SIG-M5 treated with dmso at 0.1 percent for 504 hours (cell line): ENCODE results near the gene RPL13.
"Not testable (repeated sequence)": the region's sequence is repeated elsewhere in the genome, so short reads cannot be mapped to it uniquely, and the experiment has no call there.

Experiments
- DNase-seq: peaks from one replicate; lab custom pipeline; 2025; ENCODE audit not compliant: unreplicated experiment; lab: John Stamatoyannopoulos, UW

RPL13 gene

GRCh38 chr16:89576153-89577054 lies 15.9 kb downstream of the RPL13 start:
- DNase-seq: no peak

- DNase-seq: no peak
Measured at GRCh38 chr16:89577055-89577759, 16.7 kb downstream of the RPL13 start.

GRCh38 chr16:89579351-89579750 lies 18.9 kb downstream of the RPL13 start:
- DNase-seq: no peak

GRCh38 chr16:89581045-89581695 lies 20.7 kb downstream of the RPL13 start:
- DNase-seq: no peak

- DNase-seq: peak; percentile 45
Measured at GRCh38 chr16:89581861-89582563, 21.5 kb downstream of the RPL13 start.

- DNase-seq: no peak
Measured at GRCh38 chr16:89582614-89583196, 22.2 kb downstream of the RPL13 start.

- no peak for DNase-seq
Measured at GRCh38 chr16:89583197-89583894, 22.9 kb downstream of the RPL13 start.

- DNase-seq: no peak
Measured at GRCh38 chr16:89583895-89584644, 23.6 kb downstream of the RPL13 start.

GRCh38 chr16:89584768-89585549 lies 24.5 kb downstream of the RPL13 start:
- no peak for DNase-seq

GRCh38 chr16:89586218-89586617 lies 25.7 kb downstream of the RPL13 start:
- DNase-seq: no peak

- DNase-seq: no peak
Measured at GRCh38 chr16:89586853-89587252, 26.4 kb downstream of the RPL13 start.

GRCh38 chr16:89587676-89588075 lies 27.2 kb downstream of the RPL13 start:
- DNase-seq: not testable (repeated sequence)

- no peak for DNase-seq
Measured at GRCh38 chr16:89588413-89589109, 28.1 kb downstream of the RPL13 start.

GRCh38 chr16:89589241-89589926 lies 28.9 kb downstream of the RPL13 start:
- no peak for DNase-seq

- no peak for DNase-seq
Measured at GRCh38 chr16:89593841-89594240, 33.4 kb downstream of the RPL13 start.

- no peak for DNase-seq
Measured at GRCh38 chr16:89595330-89596060, 35.0 kb downstream of the RPL13 start.
